ENCODE data around the gene FSIP1.

DNA sequence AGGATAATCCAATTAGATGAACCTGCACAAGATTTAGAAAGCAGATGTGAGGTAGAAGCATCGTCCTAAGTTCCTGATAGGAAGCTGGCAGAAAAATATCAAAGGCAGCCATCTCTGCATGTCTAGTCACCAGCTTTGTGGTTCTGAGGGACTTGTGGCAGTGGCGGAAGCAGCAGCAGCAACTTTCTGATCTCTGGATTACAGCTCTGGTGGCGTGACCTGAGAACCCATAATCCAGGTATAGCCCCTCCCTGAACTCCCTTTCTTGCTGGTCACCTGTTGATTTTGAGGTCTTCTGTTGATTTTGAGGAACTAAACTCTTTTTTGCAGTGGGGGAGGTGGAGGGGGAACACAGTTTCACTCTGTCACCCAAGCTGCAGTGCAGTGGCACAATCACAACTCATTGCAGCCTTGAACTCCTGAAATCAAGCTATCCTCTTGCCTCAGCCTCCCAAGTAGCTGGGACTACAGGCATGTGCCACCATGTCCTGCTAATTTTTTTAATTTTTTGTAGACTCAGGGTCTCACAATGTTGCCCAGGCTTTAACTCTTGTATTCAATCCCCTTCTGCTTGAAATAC lies 7.9 kb downstream of the FSIP1 start:
- TF ChIP-seq, protein P1, sequence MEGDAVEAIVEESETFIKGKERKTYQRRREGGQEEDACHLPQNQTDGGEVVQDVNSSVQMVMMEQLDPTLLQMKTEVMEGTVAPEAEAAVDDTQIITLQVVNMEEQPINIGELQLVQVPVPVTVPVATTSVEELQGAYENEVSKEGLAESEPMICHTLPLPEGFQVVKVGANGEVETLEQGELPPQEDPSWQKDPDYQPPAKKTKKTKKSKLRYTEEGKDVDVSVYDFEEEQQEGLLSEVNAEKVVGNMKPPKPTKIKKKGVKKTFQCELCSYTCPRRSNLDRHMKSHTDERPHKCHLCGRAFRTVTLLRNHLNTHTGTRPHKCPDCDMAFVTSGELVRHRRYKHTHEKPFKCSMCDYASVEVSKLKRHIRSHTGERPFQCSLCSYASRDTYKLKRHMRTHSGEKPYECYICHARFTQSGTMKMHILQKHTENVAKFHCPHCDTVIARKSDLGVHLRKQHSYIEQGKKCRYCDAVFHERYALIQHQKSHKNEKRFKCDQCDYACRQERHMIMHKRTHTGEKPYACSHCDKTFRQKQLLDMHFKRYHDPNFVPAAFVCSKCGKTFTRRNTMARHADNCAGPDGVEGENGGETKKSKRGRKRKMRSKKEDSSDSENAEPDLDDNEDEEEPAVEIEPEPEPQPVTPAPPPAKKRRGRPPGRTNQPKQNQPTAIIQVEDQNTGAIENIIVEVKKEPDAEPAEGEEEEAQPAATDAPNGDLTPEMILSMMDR (IDR thresholded peaks at IDR 0.05): no peak
- TF ChIP-seq POLR2A (IDR thresholded peaks at IDR 0.05): no peak
